A172 (cell line): Measurements from ENCODE around the gene TK1. TPM values are rescaled to one million over a fixed set of nuclear protein-coding genes. Genes with fewer than 3 reads are reported as not detected.
A peak's percentile ranks its signal among the peaks of the same experiment; 100 is the strongest.
"Not testable (repeated sequence)": the region's sequence is repeated elsewhere in the genome, so short reads cannot be mapped to it uniquely, and the experiment has no call there.

ENCODE experiments used
- DNase-seq: peaks from one replicate; pipeline ENCODE4 v3.0.0-alpha.2; 2015; ENCODE audit warnings: low spot score
- total RNA-seq: library from RNA; depleted of rRNA; stranded (reverse); fragments of >200 nt; shearing (Covaris generic); gene quantifications from 2 replicates; pipeline ENCODE4 v1.2.3, GENCODE V29; 2014

The TK1 gene
- total RNA-seq, 1 experiment from 2014 or later, result 152 TPM

DNA sequence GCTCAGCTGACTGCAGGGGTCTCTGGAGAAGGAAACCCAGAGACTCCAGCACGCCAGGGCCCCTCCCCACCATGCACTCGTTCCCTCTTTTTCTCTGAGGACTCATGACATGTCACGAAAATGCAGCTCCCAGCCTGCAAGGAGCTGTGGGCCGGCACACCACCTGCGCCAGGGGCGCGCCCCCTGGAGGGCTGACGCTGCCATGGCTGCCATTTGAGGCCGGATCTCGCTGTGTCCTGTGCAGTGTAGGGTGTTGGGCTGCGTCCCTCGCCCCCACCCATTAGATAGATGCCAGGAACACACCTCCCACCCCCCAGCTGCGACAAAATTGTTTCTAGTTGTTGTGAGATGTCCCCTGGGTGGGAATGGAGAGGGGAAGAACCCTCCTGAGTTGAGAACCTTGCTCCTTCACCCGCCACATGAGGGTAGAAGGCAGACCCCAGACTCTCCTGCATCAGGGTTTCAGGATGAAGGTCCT, 10.3 kb downstream of the TK1 start:
- DNase-seq, result no peak

DNA sequence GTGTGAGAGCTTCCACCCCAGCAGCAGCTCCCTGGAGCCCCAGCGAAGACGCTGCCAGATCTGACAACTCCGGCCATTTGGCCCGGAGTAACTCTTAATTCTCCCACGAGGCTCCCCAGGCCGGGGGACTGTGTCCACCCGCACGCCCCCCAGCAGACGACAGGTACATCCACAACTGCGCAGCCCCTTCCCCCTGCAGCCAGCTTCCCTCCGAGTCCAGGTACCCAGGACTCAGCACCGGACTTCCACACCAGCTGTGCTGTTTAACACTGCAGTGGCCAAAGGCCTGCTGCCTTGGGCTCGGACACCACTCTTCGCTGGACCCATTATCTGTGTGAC, 11.2 kb downstream of the TK1 start:
- DNase-seq, result no peak

GRCh38 chr17:78174870-78175642, 11.8 kb downstream of the TK1 start:
- no peak for DNase-seq

DNA sequence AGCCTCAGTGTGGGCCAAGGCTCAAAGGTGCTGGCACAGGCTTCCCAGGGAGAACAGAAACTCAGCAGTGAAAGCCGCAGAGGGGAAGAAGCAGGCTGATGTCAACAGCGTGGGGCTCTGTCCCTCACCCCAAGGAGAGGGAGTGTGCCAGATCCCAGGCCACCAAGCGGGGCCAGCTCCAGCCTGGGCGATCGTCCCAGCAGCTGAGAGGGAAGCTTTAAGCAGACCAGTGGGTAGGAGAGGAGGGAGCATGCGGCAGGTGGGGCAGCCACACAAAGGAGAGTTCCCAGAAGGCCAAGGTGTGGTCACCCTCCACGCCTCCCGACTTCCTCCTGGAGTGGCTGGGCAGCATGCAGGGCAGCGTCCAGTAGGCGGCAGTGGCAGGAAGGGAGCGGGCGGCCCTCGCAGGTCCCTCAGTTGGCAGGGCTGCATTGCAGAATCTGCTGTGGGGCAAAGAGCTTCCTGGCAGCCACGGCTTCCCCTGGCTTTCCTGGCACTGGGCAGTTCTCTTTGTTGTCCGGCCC, 12.4 kb downstream of the TK1 start:
- DNase-seq, result no peak

DNA sequence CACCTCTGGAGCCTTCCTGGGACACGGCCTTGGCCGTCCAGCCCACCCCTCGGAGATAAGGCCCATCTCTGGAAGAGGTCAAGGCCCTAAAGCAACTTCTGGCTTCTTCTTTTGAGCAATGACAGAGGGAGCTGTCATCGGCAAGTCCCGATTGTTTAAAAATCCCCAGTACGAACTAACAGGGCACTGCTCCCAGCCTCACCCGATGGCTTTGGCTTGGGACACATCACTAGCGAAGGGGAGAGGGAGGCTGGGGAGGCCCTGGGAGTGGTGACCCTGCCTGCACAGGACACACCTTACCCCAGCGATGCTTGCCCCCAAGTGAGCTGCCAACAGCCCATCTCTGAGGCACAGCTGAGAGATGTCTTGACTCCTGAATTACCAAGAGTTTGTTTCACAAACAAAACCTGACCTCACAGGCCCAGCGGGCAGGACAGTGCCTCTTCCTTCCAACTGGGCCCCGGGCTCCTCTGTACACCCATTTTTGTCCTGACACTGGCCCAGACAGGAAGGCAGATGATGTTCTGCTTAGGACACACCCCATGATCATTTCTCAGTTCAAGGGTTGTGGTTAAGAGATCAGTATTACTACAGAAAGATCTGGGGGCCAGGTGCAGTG, 13.6 kb downstream of the TK1 start:
- DNase-seq, result no peak

GRCh38 chr17:78172249-78173051, 14.4 kb downstream of the TK1 start:
- no peak for DNase-seq

GRCh38 chr17:78171591-78172248, 15.1 kb downstream of the TK1 start:
- not testable (repeated sequence) for DNase-seq

DNA sequence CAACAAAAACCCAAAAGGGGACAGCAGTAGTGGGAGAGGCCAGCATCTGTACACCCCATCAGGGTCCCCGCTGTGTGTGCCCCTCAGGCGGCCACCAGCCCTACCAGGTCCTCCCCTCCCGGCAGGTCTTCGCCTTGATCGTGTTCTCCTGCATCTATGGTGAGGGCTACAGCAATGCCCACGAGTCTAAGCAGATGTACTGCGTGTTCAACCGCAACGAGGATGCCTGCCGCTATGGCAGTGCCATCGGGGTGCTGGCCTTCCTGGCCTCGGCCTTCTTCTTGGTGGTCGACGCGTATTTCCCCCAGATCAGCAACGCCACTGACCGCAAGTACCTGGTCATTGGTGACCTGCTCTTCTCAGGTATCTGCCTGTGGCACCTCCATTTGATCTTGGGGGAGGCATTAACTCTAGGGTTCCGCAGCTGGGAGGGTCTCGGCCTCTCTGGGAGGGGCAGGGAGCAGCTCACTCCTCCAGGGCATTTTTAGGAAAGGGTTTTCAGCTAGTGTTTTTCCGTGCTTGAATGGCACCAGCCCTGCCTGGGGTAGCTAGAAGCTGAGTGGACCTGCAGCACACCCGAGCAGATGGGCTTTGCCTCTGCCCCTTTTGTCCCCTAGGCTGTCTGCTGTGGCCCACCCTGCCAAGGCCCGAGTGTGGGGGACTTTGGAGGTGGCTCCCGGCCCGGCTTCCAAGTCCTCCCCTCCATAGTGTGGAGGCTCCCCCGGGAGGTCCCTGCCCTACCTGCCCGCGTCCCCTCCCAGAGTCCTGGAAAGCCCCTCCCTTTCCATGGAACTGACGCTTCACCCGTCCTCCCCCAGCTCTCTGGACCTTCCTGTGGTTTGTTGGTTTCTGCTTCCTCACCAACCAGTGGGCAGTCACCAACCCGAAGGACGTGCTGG, 15.9 kb downstream of the TK1 start:
- no peak for DNase-seq

DNA sequence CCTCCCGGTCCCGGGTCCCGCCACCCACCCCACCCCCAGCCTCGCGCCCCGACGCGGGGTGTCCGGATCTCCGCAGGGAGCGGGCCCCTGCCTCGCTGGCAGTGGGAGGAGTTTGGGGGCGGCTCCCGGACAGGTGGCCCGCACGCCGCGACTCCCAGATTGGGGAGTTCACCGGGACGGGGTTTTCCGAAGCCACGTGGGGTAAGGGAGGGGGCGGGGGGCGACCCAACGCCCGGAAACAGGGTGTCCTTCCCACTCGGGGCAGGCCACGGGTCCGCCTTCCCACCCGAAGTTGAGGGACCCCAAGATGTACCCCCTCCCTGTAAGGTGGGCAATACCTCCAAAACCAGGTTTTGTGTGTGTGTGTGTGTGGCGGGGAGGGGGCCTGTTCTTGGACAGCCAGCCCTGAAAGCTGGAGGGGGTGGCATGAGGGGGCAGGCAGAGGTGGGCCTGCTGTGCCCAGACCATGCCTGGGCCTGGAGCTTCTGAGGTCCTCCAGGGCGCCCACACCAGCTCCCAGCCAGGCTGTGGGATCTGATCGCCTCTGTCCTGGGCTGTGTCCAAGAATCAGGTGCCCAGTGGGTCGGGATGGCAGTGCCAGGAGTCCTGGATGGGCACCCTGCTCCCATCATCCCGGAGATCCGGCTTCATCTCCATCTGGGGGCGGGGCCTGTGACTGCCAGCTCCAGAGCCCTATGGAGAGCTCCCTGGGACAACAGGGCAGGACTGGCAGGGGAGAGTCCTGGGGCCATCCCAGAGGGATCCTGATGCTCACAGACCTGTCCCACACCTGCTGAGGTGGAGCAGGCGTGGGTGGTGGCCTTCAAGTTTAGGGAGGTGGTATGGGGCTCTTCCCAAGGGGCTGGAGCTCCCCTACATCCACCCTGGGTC, 17.7 kb downstream of the TK1 start:
- DNase-seq, result peak; percentile 80

- DNase-seq, result peak; percentile 48
These were observed 18.5 kb downstream of the TK1 start, which contains the start of gene SYNGR2 for GRCh38 chr17:78168242-78168902. Gene SYNGR2 (plus strand): TSS chr17:78168581. CDS start chr17:78168617, 36 bp downstream.

- DNase-seq, result no peak
These were observed 20.4 kb downstream of the TK1 start for GRCh38 chr17:78166416-78166815.

- no peak for DNase-seq
These were observed 21.9 kb downstream of the TK1 start for GRCh38 chr17:78164748-78165607.

DNA sequence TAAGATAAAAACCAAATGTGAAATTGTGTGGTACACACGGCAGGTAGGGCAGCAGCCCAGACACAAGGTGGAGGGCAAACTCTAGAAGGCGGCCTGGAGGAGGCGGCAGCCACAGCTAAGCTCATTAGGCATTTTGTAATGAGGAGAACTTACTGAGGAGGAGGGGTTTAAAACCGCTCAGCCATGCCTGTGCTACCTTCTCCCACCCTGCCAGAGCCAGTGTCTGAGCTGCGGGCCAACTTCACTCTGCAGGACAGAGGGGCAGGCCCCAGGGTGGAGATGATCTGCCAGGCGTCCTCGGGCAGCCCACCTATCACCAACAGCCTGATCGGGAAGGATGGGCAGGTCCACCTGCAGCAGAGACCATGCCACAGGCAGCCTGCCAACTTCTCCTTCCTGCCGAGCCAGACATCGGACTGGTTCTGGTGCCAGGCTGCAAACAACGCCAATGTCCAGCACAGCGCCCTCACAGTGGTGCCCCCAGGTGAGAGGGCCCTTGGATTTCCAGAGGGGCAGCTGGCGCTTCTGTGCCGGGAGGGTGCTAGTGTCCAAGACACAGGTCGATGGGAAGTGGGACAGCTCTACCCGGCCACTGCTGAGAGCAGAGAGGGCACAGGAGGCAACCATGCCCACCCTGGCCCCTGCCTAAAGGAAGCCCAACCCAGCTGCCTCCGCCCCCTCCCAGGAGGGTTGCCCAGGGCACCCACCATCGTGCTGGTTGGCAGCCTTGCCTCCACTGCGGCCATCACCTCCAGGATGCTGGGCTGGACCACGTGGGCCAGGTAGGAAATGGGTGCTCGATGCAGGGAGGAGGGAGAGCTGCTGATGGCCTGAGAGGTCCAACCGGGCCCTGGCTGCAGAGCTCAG, 22.7 kb downstream of the TK1 start:
- no peak for DNase-seq

DNA sequence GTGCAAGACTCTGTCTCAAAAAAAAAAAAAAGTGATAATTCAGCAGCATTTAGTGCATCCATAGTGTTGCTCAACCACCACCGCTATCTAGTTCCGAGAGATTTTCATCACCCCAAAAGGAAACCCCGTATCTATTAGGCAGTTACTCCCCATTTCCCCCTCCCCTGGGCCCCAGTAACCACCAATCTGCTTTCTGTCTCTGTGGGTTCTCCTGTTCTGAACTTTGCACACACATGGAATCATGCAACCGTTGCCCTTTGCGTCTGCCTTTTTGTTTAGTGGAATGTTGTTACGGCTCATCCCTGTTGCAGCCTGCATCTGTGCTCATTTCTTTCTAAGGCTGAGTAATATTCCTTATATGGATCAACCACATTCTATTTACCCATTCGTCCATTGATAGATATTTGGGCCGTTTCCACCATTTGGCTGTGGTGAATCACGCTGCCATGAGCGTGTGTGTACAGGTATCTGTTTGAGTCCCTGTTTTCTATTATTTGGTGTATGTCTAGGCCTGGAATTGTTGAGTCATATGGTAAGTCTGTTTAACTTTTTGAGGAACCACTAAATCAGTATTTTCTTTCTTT, 27.2 kb downstream of the TK1 start:
- DNase-seq, result no peak

- no peak for DNase-seq
These were observed 31.7 kb downstream of the TK1 start for GRCh38 chr17:78154903-78155811.
